Stimulated activated CD4-positive, alpha-beta T cell treated with anti-CD3 and anti-CD28 coated beads, Interleukin-1b, Interleukin-23, amount 100 ng/mL, for 1 hour (primary cell): Measurements from ENCODE around the gene GPRC5C.
"Not testable (repeated sequence)": the region's sequence is repeated elsewhere in the genome, so short reads cannot be mapped to it uniquely, and the experiment has no call there.

ENCODE experiments used
- DNase-seq, 2 donors: peaks; one replicate each; pipeline ENCODE4 v3.0.0-alpha.2; 2020; ENCODE audit warnings: low read depth in 2 of 2

GPRC5C gene

DNA sequence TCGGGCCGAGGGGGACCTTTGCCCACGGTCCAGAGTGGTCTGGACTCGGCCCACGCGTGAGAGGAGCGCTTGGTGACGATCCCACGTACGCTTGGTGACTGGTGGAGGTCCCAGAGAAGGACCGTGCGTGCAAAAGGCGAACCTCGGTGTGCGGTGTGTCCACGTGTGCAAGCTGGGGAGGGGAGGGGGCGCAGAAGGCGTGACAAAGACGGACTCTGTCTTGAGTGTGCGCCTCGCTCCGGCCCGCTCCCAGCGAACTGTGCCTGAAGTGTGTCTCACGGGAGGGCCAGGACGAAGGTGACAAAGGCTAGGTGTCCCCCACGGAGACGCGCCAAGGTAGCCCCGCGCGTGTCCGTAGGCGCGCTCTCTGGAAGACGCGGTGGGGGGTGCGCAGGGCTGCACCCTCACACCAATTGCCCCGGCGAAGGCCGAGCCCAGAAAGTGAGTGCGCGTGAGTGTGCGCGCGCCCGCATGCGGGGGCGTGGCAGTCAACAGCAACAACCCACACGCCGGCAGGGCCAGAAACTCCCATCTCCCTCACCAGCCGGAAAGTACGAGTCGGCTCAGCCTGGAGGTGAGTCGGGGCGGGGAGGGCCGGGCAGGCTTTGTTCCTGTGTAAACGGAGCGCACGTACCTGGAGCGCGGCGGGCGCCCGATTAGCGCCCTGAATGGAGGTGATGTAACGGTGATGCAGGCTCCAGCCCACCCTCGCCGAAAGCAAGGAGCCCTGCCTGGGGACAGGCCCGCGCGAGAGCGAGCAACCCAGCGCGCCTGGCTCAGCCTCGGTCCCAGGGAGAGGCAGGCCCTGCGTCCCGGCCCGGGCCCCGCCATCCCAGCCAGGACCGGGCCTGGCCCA lies at the start of gene GPRC5C:
GPRC5C (plus strand) TSS at position 521 of the 856 bp plus-strand sequence. CDS start 7,689 bp downstream, outside the sequence.
- peak; percentile 7 to 22 for DNase-seq

- no peak for DNase-seq
Measured at GRCh38 chr17:74383141-74383540, 48.7 kb upstream of the GPRC5C start.

GRCh38 chr17:74385201-74385600 lies 46.7 kb upstream of the GPRC5C start:
- no peak for DNase-seq

DNA sequence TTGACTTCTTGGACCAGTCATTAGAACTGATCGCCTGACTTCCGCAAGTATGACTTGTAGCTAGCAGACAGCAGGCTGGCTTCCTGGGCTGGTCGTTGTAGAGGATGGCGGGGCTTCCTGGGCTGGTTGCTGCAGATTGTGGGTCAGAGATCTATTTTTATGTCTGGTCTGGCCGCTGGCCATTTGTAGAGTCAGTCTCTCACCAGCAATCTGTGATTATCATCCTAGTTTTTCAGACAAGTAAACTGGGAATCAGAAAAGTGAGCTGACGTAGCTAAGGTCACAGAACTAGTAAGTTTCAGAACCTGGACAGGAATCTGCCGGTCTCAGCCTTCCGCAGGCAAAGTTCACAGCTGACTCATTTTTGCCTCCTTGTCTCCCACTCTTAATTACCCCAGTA lies 45.5 kb upstream of the GPRC5C start:
- DNase-seq: no peak

- DNase-seq: no peak
Measured at GRCh38 chr17:74387365-74388218, 44.3 kb upstream of the GPRC5C start.

DNA sequence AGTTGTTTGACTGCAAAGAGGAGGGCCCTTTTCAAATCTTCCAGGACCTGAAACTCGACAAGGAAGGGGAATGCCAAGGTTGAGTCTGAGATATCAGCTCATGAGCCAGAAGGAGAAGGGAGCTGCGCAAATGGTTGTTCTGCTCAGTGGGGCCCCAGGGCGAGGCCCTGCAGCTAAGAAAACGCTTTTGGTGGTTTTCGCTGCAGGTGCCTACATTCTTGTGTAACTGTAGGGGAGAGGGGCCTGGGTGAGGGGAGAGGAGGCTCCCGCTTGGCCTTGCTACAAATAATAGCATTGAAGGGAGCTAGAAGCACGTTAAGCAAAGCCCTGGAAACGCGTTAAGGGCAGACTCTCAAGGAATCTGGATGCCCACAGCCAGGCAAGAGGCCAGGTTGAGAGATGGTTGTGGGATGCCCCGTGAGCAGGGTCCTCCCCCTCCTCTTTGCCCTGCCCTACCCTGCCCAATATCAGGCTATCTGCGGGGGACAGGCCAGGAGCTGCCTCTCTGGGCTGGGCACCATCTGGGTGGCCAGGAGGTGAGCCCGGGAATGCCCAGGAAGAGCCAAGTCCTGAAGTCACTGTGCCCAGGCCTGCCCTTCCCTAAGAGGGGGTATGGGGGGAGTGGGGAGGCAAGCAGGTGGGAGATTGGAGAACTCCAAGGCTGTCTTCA lies 42.7 kb upstream of the GPRC5C start:
- DNase-seq: no peak

DNA sequence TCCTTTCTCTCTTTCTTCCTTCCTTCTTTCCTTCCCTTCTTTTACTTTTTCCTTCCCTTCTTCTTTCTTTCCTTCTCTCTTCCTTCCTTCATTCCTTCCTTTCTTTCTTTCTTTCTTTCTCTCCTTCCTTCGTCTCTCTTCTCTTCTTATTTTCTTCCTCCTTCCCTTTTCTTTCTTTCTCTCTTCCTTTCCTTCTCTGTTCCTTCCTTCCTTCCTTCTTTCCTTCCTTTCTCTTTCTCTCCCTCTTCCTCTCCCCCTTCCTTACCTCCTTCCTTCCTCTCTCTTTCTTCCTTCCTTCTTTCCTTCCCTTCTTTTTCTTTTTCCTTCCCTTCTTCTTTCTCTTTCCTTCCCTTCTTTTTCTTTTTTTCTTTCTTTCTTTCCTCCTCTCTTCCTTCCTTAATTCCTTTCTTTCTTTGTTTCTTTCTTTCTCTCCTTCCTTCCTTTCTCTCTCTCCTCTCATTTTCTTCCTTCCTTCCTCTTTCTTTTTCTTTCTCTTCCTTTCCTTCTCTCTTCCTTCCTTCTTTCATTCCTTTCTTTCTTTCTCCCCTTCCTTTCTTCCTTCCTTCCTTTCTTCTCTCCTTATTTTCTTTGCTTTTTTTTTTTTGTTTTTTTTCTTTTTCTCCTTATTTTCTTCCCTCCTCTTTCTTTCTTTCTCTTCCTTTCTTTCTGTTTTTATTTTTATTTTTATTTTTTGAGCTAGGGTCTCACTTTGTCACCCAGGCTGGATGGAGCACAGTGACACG lies 41.8 kb upstream of the GPRC5C start:
- DNase-seq: no peak

DNA sequence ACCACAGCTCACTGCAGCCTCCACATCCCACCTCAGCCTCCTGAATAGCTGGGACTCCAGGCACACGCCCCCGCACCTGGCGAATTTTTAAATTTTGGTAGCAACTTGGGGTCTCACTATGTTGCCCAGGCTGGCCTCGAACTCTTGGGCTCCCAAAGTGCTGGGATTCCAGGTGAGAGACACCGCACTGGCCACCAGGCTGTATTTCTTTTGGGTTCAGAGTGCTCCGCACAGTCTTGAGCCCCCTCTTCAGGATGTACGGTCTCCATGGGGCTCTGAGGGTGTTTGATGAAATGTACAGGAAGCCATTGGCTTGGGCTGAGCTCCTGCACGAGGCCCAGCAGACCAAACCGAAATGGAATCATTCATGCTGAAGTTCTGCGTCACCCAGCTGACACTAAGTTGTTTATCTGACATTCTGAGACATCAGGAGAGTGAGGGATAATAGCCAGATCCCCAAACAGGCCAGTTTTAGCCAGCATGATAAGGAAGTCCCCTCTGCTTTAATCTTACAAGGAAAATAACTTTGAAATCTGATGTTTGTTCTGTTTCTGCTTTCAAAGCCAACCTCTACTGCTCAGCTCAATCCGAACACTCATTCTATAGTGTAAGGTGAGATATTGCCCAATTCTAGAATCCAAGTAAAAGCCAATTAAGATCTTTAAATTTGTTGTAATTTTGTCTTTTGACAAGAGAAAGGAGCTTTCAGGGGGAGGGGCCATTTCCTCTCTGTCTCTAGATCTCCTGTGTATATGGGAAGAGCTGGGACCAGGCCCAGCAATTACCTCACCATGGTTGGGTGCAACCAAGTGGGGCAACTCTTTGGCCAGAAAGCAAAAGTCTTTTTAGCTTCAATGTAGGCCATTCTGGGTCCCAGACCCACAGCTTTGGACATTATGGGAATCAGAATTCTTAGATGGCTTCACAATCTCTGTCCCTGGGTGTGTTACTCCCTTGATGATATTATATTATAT lies 40.9 kb upstream of the GPRC5C start:
- no peak for DNase-seq

- no peak for DNase-seq
Measured at GRCh38 chr17:74391771-74392170, 40.1 kb upstream of the GPRC5C start.

DNA sequence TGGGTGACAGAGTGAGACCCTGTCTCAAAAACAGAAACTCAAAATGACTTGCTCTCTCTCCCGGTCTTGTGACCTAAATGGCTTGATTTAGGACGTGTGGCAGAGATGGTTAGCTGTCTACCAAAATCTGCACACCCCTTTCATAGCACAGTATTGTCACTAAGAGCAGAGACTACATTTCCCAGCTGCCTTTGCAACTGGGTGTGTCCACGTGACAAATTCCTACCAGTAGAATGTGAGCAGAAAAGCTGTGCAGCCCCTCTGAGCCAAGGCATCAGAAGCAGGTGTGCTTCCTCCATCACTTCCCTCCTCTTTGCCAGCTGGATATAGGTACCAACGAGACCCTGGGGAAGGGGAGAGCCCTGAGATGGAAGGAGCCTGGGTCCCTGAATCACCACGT lies 39.0 kb upstream of the GPRC5C start:
- no peak for DNase-seq

DNA sequence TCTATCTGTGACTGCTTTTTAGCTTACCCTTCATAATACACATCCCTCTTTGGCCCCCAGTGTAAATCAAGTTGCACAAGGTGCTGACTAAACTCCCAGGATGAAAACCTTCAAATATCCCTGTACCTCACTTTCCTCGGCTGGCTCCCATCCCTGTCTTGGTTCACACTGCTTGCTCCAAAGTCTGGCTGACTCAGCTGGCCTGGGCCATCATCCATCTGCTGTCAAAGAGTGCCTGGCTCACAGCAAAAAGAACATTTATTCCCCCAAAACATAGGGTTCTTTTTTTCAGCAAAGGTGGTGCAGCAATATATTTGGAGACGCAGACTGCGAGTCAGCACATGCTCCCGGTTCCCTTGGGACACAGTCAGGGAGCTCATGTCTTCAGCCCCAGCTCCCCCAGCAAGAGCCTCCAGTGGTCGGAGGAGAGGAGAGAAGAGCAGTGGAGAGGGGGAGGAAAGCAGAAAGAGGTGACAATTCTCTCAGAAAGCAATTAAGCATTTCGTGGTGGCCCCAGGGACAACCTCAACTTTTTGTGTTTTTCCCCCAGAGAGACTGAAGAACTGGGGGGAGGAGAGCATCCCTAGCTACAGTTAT lies 38.4 kb upstream of the GPRC5C start:
- DNase-seq: no peak

- no peak for DNase-seq
Measured at GRCh38 chr17:74394275-74394950, 37.5 kb upstream of the GPRC5C start.

DNA sequence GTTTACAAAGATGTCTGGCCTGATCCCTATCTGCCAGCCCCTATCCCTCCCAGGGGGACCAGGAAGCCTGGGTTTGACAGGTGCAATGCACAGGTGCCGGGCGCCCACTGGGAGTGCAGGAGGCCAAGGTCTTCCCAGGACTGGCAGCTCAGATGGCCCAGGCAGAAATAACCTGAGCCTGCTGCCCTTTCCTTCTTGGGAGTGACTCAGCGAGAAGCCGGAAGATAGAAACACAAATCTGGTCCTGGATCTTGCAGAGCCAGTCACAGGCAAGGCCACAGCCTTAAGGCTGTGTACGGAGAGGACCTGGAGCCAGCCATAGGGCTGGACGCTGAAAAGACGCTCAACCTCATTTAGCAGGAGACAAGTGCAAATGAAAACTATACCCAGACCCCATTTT lies 36.9 kb upstream of the GPRC5C start:
- DNase-seq: no peak

DNA sequence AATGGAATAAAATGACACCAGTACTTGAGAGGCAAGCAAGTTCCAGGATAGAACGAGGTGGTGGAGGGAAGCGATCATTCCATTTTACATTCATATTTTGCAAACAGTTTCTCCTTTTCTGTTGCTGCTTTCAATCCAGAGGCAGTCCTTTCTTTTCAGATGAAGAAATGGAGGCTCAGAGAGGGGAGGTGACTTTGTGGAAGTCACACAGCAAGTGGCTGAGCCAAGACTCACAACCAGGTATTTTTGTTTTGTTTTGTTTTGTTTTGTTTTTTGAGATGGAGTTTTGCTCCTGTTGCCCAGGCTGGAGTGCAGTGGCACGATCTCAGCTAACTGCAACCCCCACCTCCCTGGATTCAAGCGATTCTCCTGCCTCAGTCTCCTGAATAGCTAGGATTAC lies 35.3 kb upstream of the GPRC5C start:
- DNase-seq: no peak

- no peak for DNase-seq
Measured at GRCh38 chr17:74402048-74402447, 29.8 kb upstream of the GPRC5C start.

- no peak for DNase-seq
Measured at GRCh38 chr17:74403512-74404137, 28.3 kb upstream of the GPRC5C start.

DNA sequence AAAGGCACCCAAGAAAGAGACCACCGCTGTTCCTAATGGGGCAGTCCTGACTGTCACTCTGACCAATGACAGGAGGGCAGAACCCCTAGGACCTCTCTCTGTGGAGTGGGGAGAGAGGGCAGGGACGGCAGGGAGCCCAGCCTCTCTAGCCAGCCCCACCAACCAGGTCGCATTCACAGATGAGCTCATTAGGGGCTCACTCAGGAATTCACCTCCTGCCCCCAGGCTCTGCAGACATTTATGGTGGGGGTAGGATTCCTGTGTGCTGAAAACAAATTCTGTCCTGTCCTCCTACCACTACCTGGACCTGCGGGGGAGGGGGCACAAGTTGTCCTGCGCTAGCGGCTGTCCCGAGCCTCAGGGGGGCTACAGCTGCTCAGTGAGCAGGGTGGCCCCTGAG lies 27.7 kb upstream of the GPRC5C start:
- DNase-seq: no peak

GRCh38 chr17:74404789-74405188 lies 27.1 kb upstream of the GPRC5C start:
- DNase-seq: no peak

DNA sequence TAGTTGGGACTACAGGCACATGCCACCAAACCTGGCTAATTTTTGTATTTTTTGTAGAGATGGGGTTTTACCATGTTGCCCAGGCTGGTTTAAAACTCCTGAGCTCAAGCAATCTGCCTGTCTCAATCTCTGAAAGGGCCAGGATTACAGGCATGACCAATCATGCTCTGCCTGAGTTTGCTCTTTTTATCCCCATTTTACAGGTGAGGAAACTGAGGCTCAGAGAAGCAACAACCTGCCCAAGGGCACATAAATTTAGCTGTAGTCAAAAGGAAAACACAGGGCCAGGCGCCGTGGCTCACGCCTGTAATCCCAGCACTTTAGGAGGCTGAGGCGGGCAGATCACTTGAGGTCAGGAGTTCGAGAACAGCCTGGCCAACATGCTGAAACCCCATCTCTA lies 26.6 kb upstream of the GPRC5C start:
- not testable (repeated sequence) for DNase-seq
